WTC11 (cell line): ENCODE data around the gene EGLN2. TPM values are rescaled to one million over a fixed set of nuclear protein-coding genes. Genes with fewer than 3 reads are reported as not detected.

ENCODE experiments used
- ATAC-seq: fragments of 200-7000 bp; cut with Tn5 transposase; 2 replicates; pipeline ENCODE4 v1.10.0; 2021; ENCODE audit warnings: mild to moderate bottlenecking, moderate library complexity
- CTCF ChIA-PET: fragments of 300-600 bp; sonication (Branson Sonifier 250); formaldehyde crosslinking; loops from one replicate; lab custom pipeline; 2021; ENCODE audit warnings: antibody characterized with exemption; lab: Charles Lee
- POLR2A ChIA-PET: fragments of 350-600 bp; sonication (Branson Sonifier 250); formaldehyde crosslinking; loops from one replicate; lab custom pipeline; 2021; ENCODE audit warnings: antibody characterized with exemption; lab: Charles Lee
- DNase-seq: peaks from one replicate; pipeline ENCODE4 v3.0.0; 2021; ENCODE audit warnings: low spot score
- H3K27ac Mint-ChIP-seq: 2 replicates; pipeline ENCODE4 v1.8.0; 2021; ENCODE audit warnings: mixed read lengths
- H3K27me3 Mint-ChIP-seq: 2 replicates; pipeline ENCODE4 v1.8.0; 2021; ENCODE audit warnings: low read depth, mild to moderate bottlenecking, moderate library complexity, mixed read lengths
- H3K36me3 Mint-ChIP-seq: 2 replicates; pipeline ENCODE4 v1.8.0; 2021; ENCODE audit warnings: mixed read lengths
- H3K4me1 Mint-ChIP-seq: 2 replicates; pipeline ENCODE4 v1.8.0; 2022; ENCODE audit warnings: mixed read lengths
- H3K4me3 Mint-ChIP-seq: 2 replicates; pipeline ENCODE4 v1.8.0; 2021; ENCODE audit warnings: mild to moderate bottlenecking, moderate library complexity, mixed read lengths
- H3K9me3 Mint-ChIP-seq: 2 replicates; pipeline ENCODE4 v1.8.0; 2021; ENCODE audit warnings: mixed read lengths
- ATF2 ChIP-seq: sonication (generic); formaldehyde crosslinking; IDR thresholded peaks from 2 replicates; pipeline ENCODE4 v1.8.1; 2022; ENCODE audit warnings: low read depth, missing genetic modification reagents, borderline replicate concordance
- ATF3 ChIP-seq: sonication (generic); formaldehyde crosslinking; conservative IDR thresholded peaks from 2 replicates; pipeline ENCODE4 v1.8.1; 2022; ENCODE audit warnings: mild to moderate bottlenecking, missing genetic modification reagents
- ESRRA ChIP-seq: sonication (generic); formaldehyde crosslinking; IDR thresholded peaks from 2 replicates; pipeline ENCODE4 v1.8.1; 2022; ENCODE audit warnings: mild to moderate bottlenecking, missing genetic modification reagents, borderline replicate concordance
- FOXP1 ChIP-seq: sonication (generic); formaldehyde crosslinking; IDR thresholded peaks from 2 replicates; pipeline ENCODE4 v1.8.0; 2022; ENCODE audit warnings: missing genetic modification reagents, mild to moderate bottlenecking, moderate library complexity, borderline replicate concordance
- FOXP4 ChIP-seq: sonication (generic); formaldehyde crosslinking; IDR thresholded peaks from 2 replicates; pipeline ENCODE4 v1.8.0; 2022; ENCODE audit warnings: mild to moderate bottlenecking, missing genetic modification reagents
- NR2C2 ChIP-seq: sonication (generic); formaldehyde crosslinking; IDR thresholded peaks from 2 replicates; pipeline ENCODE4 v1.8.0; 2022; ENCODE audit warnings: mild to moderate bottlenecking, missing genetic modification reagents
- NR3C1 ChIP-seq: sonication (generic); formaldehyde crosslinking; conservative IDR thresholded peaks from 2 replicates; pipeline ENCODE4 v1.8.1; 2023; ENCODE audit warnings: low read depth, mild to moderate bottlenecking, missing genetic modification reagents
- PRRX2 ChIP-seq: fragments of 250-450 bp; sonication (Bioruptor Pico); IDR thresholded peaks from 2 replicates; pipeline ENCODE4 v1.8.0; 2021; ENCODE audit warnings: mild to moderate bottlenecking
- TCF7 ChIP-seq: sonication (generic); formaldehyde crosslinking; IDR thresholded peaks from 2 replicates; pipeline ENCODE4 v1.8.0; 2022; ENCODE audit warnings: mild to moderate bottlenecking, low read depth, missing genetic modification reagents, moderate library complexity
- ZNF138 ChIP-seq: sonication (generic); formaldehyde crosslinking; conservative IDR thresholded peaks from 2 replicates; pipeline ENCODE4 v1.8.1; 2022; ENCODE audit warnings: mild to moderate bottlenecking, moderate library complexity, missing genetic modification reagents
- ZNF219 ChIP-seq: sonication (generic); formaldehyde crosslinking; IDR thresholded peaks from 2 replicates; pipeline ENCODE4 v1.8.0; 2023; ENCODE audit warnings: missing genetic modification reagents, mild to moderate bottlenecking, borderline replicate concordance
- ZSCAN18 ChIP-seq: fragments of 250-450 bp; sonication (Bioruptor Pico); IDR thresholded peaks from 2 replicates; pipeline ENCODE4 v2.1.2; 2022; ENCODE audit warnings: mild to moderate bottlenecking, moderate library complexity
- total RNA-seq: library from RNA; stranded (reverse); gene quantifications from 3 replicates; pipeline ENCODE4 v1.2.3, GENCODE V29; 2021
- TF ChIP-seq, protein P1 (sequence below): sonication (generic); formaldehyde crosslinking; IDR thresholded peaks from 2 replicates; pipeline ENCODE4 v1.8.0; 2023; ENCODE audit warnings: missing genetic modification reagents
- TF ChIP-seq, protein P2 (sequence below): sonication (generic); formaldehyde crosslinking; IDR thresholded peaks from 2 replicates; pipeline ENCODE4 v1.8.1; 2022; ENCODE audit warnings: low read depth, mild to moderate bottlenecking, moderate library complexity, missing genetic modification reagents, borderline replicate concordance
- TF ChIP-seq, protein P3 (sequence below): sonication (generic); formaldehyde crosslinking; IDR thresholded peaks from 2 replicates; pipeline ENCODE4 v1.8.0; 2022; ENCODE audit warnings: mild to moderate bottlenecking, missing genetic modification reagents
- TF ChIP-seq, protein P4 (sequence below): sonication (generic); formaldehyde crosslinking; conservative IDR thresholded peaks from 2 replicates; pipeline ENCODE4 v1.8.1; 2023; ENCODE audit warnings: mild to moderate bottlenecking, low read depth, missing genetic modification reagents, moderate library complexity
- TF ChIP-seq, protein P5 (sequence below): sonication (generic); formaldehyde crosslinking; IDR thresholded peaks from 2 replicates; pipeline ENCODE4 v1.8.1; 2023; ENCODE audit warnings: mild to moderate bottlenecking, moderate library complexity, missing genetic modification reagents

Gene EGLN2
- total RNA-seq, 1 experiment from 2014 or later, result 102 TPM

DNA sequence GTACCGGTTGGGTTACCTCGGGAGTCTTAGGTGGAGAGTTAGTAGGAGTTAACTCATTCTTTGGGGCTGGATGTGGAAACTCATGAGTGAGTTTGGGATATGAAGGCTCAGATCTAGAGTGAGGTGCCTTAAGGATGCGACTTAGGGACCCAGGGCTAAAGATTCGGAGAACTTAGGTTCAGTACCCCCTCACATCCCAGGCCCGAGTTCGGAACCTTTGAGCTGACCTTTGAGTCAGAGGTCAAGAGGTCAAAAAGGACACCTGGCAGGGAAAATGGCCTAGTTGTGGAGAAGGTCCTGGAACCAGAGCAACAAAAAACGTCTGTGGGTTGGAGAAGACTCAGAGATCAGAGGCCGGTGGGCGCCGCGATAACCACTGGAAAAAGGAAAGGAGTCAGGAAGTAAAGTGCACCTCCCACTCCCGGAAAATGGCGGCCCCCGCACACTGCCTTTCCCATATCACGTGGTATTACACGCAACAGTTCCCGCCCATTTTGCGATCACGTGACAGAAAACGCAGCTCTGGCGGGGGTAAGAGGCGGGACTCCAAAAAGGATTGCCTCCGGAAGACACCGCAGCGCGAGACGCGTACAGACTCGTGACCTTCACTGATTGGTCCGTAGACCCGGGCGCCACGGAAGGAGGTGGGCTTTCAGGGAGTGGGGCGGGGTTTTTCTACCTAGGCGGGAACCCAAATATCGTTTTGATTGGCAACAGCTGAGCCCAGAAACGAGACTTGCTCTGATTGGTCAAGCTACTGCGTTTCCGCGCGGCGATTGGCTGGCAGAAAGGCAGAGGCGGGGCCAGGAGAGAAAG, 48.7 kb upstream of the EGLN2 start, which contains the start of gene ACTMAP (continued):
- TF ChIP-seq, protein P1, sequence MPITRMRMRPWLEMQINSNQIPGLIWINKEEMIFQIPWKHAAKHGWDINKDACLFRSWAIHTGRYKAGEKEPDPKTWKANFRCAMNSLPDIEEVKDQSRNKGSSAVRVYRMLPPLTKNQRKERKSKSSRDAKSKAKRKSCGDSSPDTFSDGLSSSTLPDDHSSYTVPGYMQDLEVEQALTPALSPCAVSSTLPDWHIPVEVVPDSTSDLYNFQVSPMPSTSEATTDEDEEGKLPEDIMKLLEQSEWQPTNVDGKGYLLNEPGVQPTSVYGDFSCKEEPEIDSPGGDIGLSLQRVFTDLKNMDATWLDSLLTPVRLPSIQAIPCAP, result no peak
- no peak for TF ChIP-seq TCF7 (CRISPR knock-in tag)
- TF ChIP-seq ZSCAN18 (CRISPR knock-in tag), result no peak

DNA sequence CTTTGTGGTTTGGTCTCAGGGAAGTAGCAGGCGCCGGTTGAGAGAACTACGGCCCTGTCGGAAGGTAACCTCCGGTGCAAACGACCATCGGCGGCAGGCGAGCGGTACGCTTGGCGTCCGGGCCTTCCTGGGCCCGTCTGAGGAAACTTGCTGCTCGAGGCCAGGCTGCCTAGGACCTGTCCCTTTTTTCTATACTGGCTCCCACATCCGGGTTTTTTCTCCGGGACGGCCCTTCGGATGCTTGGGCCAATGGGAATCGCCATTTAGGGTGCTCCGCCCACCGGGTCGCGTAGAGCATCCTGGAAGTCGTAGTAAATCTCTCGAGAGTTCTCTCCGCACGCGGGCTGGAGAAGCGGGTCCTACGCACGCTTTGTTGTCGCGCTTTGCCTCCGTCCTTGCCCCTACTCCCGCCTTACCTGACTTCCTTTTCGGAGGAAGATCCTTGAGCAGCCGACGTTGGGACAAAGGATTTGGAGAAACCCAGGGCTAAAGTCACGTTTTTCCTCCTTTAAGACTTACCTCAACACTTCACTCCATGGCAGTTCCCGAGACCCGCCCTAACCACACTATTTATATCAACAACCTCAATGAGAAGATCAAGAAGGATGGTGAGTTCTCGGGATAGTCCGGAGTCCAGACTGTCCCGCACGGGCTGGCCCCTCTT, 48.0 kb upstream of the EGLN2 start, which contains the start of gene SNRPA:
Gene SNRPA, plus strand, starts transcription at position 330 of the 664 bp plus-strand sequence. Its CDS starts 206 bp downstream, at position 536.
- CTCF ChIA-PET, result interaction anchor here (0.5 to 2.5 kb wide), 13 partner anchors 27 to 511 kb away, joined by 3 to 13 read pairs (median 5); partner anchors contain the start of genes COQ8B, EGLN2, ITPKC and RAB4B
- DNase-seq, result peak; percentile 97
- POLR2A ChIA-PET, result interaction anchor here (0.6 to 2.5 kb wide), 11 partner anchors 9 to 512 kb away, joined by 3 to 34 read pairs (median 4); partner anchors contain the start of genes COQ8B, EGLN2, ITPKC and NUMBL
- Mint-ChIP-seq H3K27ac (peak within 1 kb of the TSS; percentile 100), H3K4me1 (peaks cover 38% of the 10 kb centered on the region), H3K27me3 (no peaks in the 10 kb centered on the region), H3K9me3 (no peaks in the 10 kb centered on the region), H3K36me3 (peaks cover 37% of the 10 kb centered on the region), H3K4me3 (peak within 1 kb of the TSS; percentile 99)
- ATAC-seq, result peak; percentile 74
- TF ChIP-seq ATF2 (CRISPR knock-in tag) (no peak), NR3C1 (CRISPR knock-in tag) (no peak), ZNF138 (no peak), FOXP1 (CRISPR knock-in tag) (no peak), FOXP4 (CRISPR knock-in tag) (no peak), ZNF219 (CRISPR knock-in tag) (0 out of 2 replicates have a peak, but pooled peaks have one; percentile 17), ESRRA (CRISPR knock-in tag) (no peak), ATF3 (no peak), PRRX2 (CRISPR knock-in tag) (0 out of 2 replicates have a peak, but pooled peaks have one; percentile 22), NR2C2 (no peak)
- TF ChIP-seq, protein P2, sequence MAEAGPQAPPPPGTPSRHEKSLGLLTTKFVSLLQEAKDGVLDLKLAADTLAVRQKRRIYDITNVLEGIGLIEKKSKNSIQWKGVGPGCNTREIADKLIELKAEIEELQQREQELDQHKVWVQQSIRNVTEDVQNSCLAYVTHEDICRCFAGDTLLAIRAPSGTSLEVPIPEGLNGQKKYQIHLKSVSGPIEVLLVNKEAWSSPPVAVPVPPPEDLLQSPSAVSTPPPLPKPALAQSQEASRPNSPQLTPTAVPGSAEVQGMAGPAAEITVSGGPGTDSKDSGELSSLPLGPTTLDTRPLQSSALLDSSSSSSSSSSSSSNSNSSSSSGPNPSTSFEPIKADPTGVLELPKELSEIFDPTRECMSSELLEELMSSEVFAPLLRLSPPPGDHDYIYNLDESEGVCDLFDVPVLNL (CRISPR knock-in tag), result 0 out of 2 replicates have a peak, but pooled peaks have one; percentile 10
- TF ChIP-seq, protein P3, sequence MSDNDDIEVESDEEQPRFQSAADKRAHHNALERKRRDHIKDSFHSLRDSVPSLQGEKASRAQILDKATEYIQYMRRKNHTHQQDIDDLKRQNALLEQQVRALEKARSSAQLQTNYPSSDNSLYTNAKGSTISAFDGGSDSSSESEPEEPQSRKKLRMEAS (CRISPR knock-in tag), result peak; percentile 70
- TF ChIP-seq, protein P4, sequence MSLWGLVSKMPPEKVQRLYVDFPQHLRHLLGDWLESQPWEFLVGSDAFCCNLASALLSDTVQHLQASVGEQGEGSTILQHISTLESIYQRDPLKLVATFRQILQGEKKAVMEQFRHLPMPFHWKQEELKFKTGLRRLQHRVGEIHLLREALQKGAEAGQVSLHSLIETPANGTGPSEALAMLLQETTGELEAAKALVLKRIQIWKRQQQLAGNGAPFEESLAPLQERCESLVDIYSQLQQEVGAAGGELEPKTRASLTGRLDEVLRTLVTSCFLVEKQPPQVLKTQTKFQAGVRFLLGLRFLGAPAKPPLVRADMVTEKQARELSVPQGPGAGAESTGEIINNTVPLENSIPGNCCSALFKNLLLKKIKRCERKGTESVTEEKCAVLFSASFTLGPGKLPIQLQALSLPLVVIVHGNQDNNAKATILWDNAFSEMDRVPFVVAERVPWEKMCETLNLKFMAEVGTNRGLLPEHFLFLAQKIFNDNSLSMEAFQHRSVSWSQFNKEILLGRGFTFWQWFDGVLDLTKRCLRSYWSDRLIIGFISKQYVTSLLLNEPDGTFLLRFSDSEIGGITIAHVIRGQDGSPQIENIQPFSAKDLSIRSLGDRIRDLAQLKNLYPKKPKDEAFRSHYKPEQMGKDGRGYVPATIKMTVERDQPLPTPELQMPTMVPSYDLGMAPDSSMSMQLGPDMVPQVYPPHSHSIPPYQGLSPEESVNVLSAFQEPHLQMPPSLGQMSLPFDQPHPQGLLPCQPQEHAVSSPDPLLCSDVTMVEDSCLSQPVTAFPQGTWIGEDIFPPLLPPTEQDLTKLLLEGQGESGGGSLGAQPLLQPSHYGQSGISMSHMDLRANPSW (CRISPR knock-in tag), result no peak
- TF ChIP-seq, protein P5, sequence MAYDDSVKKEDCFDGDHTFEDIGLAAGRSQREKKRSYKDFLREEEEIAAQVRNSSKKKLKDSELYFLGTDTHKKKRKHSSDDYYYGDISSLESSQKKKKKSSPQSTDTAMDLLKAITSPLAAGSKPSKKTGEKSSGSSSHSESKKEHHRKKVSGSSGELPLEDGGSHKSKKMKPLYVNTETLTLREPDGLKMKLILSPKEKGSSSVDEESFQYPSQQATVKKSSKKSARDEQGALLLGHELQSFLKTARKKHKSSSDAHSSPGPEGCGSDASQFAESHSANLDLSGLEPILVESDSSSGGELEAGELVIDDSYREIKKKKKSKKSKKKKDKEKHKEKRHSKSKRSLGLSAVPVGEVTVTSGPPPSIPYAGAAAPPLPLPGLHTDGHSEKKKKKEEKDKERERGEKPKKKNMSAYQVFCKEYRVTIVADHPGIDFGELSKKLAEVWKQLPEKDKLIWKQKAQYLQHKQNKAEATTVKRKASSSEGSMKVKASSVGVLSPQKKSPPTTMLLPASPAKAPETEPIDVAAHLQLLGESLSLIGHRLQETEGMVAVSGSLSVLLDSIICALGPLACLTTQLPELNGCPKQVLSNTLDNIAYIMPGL (CRISPR knock-in tag), result 0 out of 2 replicates have a peak, but pooled peaks have one; percentile 18
